GM12801 (cell line): ENCODE data around the gene FMOD.

Experiments used
- CTCF ChIP-seq: IDR thresholded peaks from one replicate; pipeline ENCODE4 v1.5.1; 2011; ENCODE audit warnings: control low read depth; ENCODE audit not compliant: insufficient read length; ENCODE audit errors: extremely low read depth

FMOD gene

GRCh38 chr1:203301331-203301668, 49.6 kb downstream of the FMOD start:
- TF ChIP-seq CTCF = no peak

- TF ChIP-seq CTCF = no peak
Observed at GRCh38 chr1:203300441-203301330, 50.2 kb downstream of the FMOD start.

- TF ChIP-seq CTCF = no peak
Observed at GRCh38 chr1:203299169-203299568, 51.8 kb downstream of the FMOD start.

GRCh38 chr1:203296460-203297073, 54.4 kb downstream of the FMOD start:
- TF ChIP-seq CTCF = no peak

GRCh38 chr1:203295796-203296195, 55.1 kb downstream of the FMOD start:
- TF ChIP-seq CTCF = no peak

GRCh38 chr1:203291201-203292096, 59.5 kb downstream of the FMOD start:
- TF ChIP-seq CTCF = no peak
